Activated CD4-positive, alpha-beta T cell treated with anti-CD3 and anti-CD28 coated beads, Interleukin-2, amount 50 U/mL, for 48 hours (primary cell): ENCODE data around the gene FOCAD.

ENCODE experiments used
- DNase-seq, 2 experiments: peaks; one replicate each; pipeline ENCODE4 v3.0.0-alpha.2; 2020

FOCAD gene

GRCh38 chr9:20732118-20732517 lies 48.1 kb downstream of the FOCAD start:
- no peak for DNase-seq

GRCh38 chr9:20734275-20734674 lies 50.2 kb downstream of the FOCAD start:
- no peak for DNase-seq

- no peak for DNase-seq
Observed at GRCh38 chr9:20740304-20740703, 56.2 kb downstream of the FOCAD start.

- DNase-seq: no peak
Observed at GRCh38 chr9:20740929-20741582, 57.0 kb downstream of the FOCAD start.

- no peak for DNase-seq
Observed at GRCh38 chr9:20742833-20743232, 58.8 kb downstream of the FOCAD start.

GRCh38 chr9:20744036-20744630 lies 60.1 kb downstream of the FOCAD start:
- DNase-seq: no peak

GRCh38 chr9:20746967-20747366 lies 62.9 kb downstream of the FOCAD start:
- DNase-seq: no peak

GRCh38 chr9:20749496-20750198 lies 65.6 kb downstream of the FOCAD start:
- no peak for DNase-seq

GRCh38 chr9:20753761-20754160 lies 69.7 kb downstream of the FOCAD start:
- DNase-seq: no peak

- DNase-seq: no peak
Observed at GRCh38 chr9:20754556-20754955, 70.5 kb downstream of the FOCAD start.

- DNase-seq: no peak
Observed at GRCh38 chr9:20760246-20760891, 76.3 kb downstream of the FOCAD start.

GRCh38 chr9:20770947-20771346 lies 86.9 kb downstream of the FOCAD start:
- no peak for DNase-seq

- no peak for DNase-seq
Observed at GRCh38 chr9:20771729-20772128, 87.7 kb downstream of the FOCAD start.

GRCh38 chr9:20775683-20776082 lies 91.6 kb downstream of the FOCAD start:
- DNase-seq: no peak

- DNase-seq: no peak
Observed at GRCh38 chr9:20781092-20781491, 97.0 kb downstream of the FOCAD start.

- DNase-seq: no peak
Observed at GRCh38 chr9:20782289-20782688, 98.2 kb downstream of the FOCAD start.

- DNase-seq: no peak
Observed at GRCh38 chr9:20783057-20784038, 99.3 kb downstream of the FOCAD start.

GRCh38 chr9:20784196-20784595 lies 100.1 kb downstream of the FOCAD start:
- no peak for DNase-seq

- no peak for DNase-seq
Observed at GRCh38 chr9:20786807-20787206, 102.7 kb downstream of the FOCAD start.

- DNase-seq: no peak
Observed at GRCh38 chr9:20788526-20789451, 104.7 kb downstream of the FOCAD start.

- no peak for DNase-seq
Observed at GRCh38 chr9:20790721-20791120, 106.7 kb downstream of the FOCAD start.
